Measurements from ENCODE around the gene IQSEC1.

GRCh38 chr3:13010780-13011572 is 62.3 kb downstream of the IQSEC1 start:
- TF ChIP-seq CTCF (IDR thresholded peaks at IDR 0.05) (no peak), POLR2A (IDR thresholded peaks at IDR 0.05) (no peak)

Data from lower leg skin (tissue), 3 donors.